HepG2 (cell line): ENCODE results near the gene ULK4. TPM values are rescaled to one million over a fixed set of nuclear protein-coding genes. Genes with fewer than 3 reads are reported as not detected.

Experiments
- ATAC-seq: fragments of 200-7000 bp; cut with Tn5 transposase; 3 replicates; pipeline ENCODE4 v1.9.1; 2020; ENCODE audit warnings: mild to moderate bottlenecking, moderate library complexity
- BruUV-seq: library from RNA; stranded (reverse); fragments of 400-500 nt; replicated peaks from 2 replicates; lab custom pipeline; 2021; lab: Mats Ljungman, UMichigan
- CTCF ChIA-PET: fragments of 300-600 bp; formaldehyde crosslinking; extraction: SDS; loops from one replicate; lab custom pipeline; 2021; ENCODE audit warnings: low total read pairs, inconsistent platforms, low intra/inter-chr PET ratio; lab: Yijun Ruan, JAX
- POLR2A ChIA-PET: fragments of 350-600 bp; sonication (Branson Sonifier 250); formaldehyde crosslinking; loops from one replicate; lab custom pipeline; 2020; ENCODE audit warnings: antibody characterized with exemption, inconsistent platforms; lab: Yijun Ruan, JAX
- DNase-seq: peaks from one replicate; pipeline ENCODE4 v3.0.0-alpha.2; 2015; ENCODE audit warnings: low spot score
- FAIRE-seq: peaks from 3 replicates; lab custom pipeline; 2011; peaks lifted over from hg19 to GRCh38; lab: Jason Lieb, UNC
- H2AFZ ChIP-seq: one replicate; pipeline ENCODE4 v1.6.1; 2011; ENCODE audit warnings: low read length, inconsistent platforms
- H3K27ac ChIP-seq: fragments of 300-600 bp; 3 replicates; pipeline ENCODE4 v1.8.0; 2011; ENCODE audit warnings: mixed run types, mild to moderate bottlenecking, mixed read lengths, low read length, inconsistent platforms; ENCODE audit not compliant: insufficient read depth; ENCODE audit errors: extremely low read length
- H3K27me3 ChIP-seq, 2 experiments: fragments of 200-600 bp in 1 of 2; 2 replicates in 1 of 2; 3 replicates in 1 of 2; pipeline versions ENCODE4 v1.6.0 to v1.8.0; 2011; ENCODE audit warnings: low read length in 2 of 2, mild to moderate bottlenecking in 2 of 2, moderate library complexity in 2 of 2, inconsistent platforms in 1 of 2; ENCODE audit not compliant: insufficient read depth in 2 of 2, control insufficient read depth in 1 of 2
- H3K36me3 ChIP-seq, 2 experiments: fragments of 200-600 bp in 1 of 2; replicated peaks in 1 of 2; 2 replicates in 1 of 2; 3 replicates in 1 of 2; pipeline versions ENCODE4 v1.5.1 to v1.8.0; 2011; ENCODE audit warnings: low read length in 2 of 2, inconsistent platforms in 1 of 2; ENCODE audit not compliant: insufficient read depth in 2 of 2, control insufficient read depth in 1 of 2
- H3K4me1 ChIP-seq: 2 replicates; pipeline ENCODE4 v1.5.1; 2012; ENCODE audit warnings: low read length, inconsistent platforms; ENCODE audit not compliant: insufficient read depth
- H3K4me2 ChIP-seq: 2 replicates; pipeline ENCODE4 v1.6.0; 2011; ENCODE audit warnings: low read depth, low read length, inconsistent platforms
- H3K4me3 ChIP-seq, 3 experiments: fragments of 200-600 bp in 1 of 3; sonication (generic), shearing (Covaris generic) in 1 of 3; replicated peaks in 1 of 3; 2 replicates each; pipeline ENCODE4 v1.5.1; 2011 to 2016; ENCODE audit warnings: low read length in 3 of 3, inconsistent platforms in 2 of 3, low read depth in 2 of 3, mild to moderate bottlenecking in 2 of 3, control low read depth in 1 of 3, mixed read lengths in 1 of 3; ENCODE audit not compliant: insufficient read depth in 1 of 3
- H3K79me2 ChIP-seq: one replicate; pipeline ENCODE4 v1.6.1; 2011; ENCODE audit warnings: low read length, inconsistent platforms; ENCODE audit not compliant: insufficient read depth
- H3K9ac ChIP-seq: 2 replicates; pipeline ENCODE4 v1.6.0; 2011; ENCODE audit warnings: mild to moderate bottlenecking, low read depth, low read length, inconsistent platforms; ENCODE audit not compliant: insufficient read depth
- H3K9me3 ChIP-seq: 2 replicates; pipeline ENCODE4 v1.5.1; 2012; ENCODE audit warnings: mild to moderate bottlenecking, low read length
- H4K20me1 ChIP-seq: 2 replicates; pipeline ENCODE4 v1.6.0; 2011; ENCODE audit warnings: inconsistent platforms, mild to moderate bottlenecking, low read length, moderate library complexity; ENCODE audit not compliant: insufficient read depth
- GATAD2A ChIP-seq: IDR thresholded peaks from 2 replicates; pipeline ENCODE4 v1.6.1; 2016
- HNF4A ChIP-seq: sonication (generic); formaldehyde crosslinking; IDR thresholded peaks from 2 replicates; pipeline ENCODE4 v1.4.0; 2020; ENCODE audit warnings: missing genetic modification reagents
- HNF4G ChIP-seq, 2 experiments: sonication (generic) in 1 of 2; formaldehyde crosslinking in 1 of 2; IDR thresholded peaks; 2 replicates each; pipeline versions ENCODE4 v1.4.0 to v1.6.1; 2011 to 2020; ENCODE audit warnings: borderline replicate concordance in 2 of 2, low read depth in 2 of 2, mild to moderate bottlenecking in 2 of 2, low read length in 1 of 2, missing genetic modification reagents in 1 of 2, moderate library complexity in 1 of 2
- PLRG1 ChIP-seq: fragments of 450-650 bp; conservative IDR thresholded peaks from 2 replicates; pipeline ENCODE4 v1.6.1; 2016
- PRMT3 ChIP-seq: sonication (generic); formaldehyde crosslinking; IDR thresholded peaks from 2 replicates; pipeline ENCODE4 v1.8.1; 2022; ENCODE audit warnings: low read depth, mild to moderate bottlenecking, moderate library complexity, missing genetic modification reagents, borderline replicate concordance
- TBX3 ChIP-seq: fragments of 450-650 bp; IDR thresholded peaks from 2 replicates; pipeline ENCODE4 v1.6.1; 2017; ENCODE audit warnings: antibody characterized with exemption, mild to moderate bottlenecking, inconsistent platforms, borderline replicate concordance
- TCF7 ChIP-seq: sonication (generic); IDR thresholded peaks from 2 replicates; pipeline ENCODE4 v1.6.1; 2016; ENCODE audit warnings: antibody characterized with exemption, low read depth
- ZBTB26 ChIP-seq: IDR thresholded peaks from 2 replicates; pipeline ENCODE4 v1.6.1; 2016; ENCODE audit warnings: missing compliant biosample characterization, missing genetic modification reagents, borderline replicate concordance
- WGBS: methylation state at CpG from one replicate; pipeline ENCODE4 v1.1.6; 2017; ENCODE audit warnings: low lambda C conversion rate; 5-methylcytosine and 5-hydroxymethylcytosine counted together
- in situ Hi-C: cut with HindIII; loops from 2 replicates; pipeline ENCODE4 v1.10.0; 2017; ENCODE audit warnings: low pct_unique_long_range_greater_than_20kb; ENCODE audit not compliant: extremely low pct_ligation_motif_present
- intact Hi-C: fragments of 100-400 bp; cut with micrococcal nuclease; formaldehyde crosslinking; loops from one replicate; pipeline ENCODE4 v1.10.0; 2022; ENCODE audit not compliant: unreplicated experiment
- polyA plus RNA-seq, 8 experiments: library from polyadenylated mRNA; depleted of rRNA in 3 of 8; stranded (reverse) in 7 of 8; unstranded in 1 of 8; fragments of >200 nt; fragmentation: Illumina TruSeq in 4 of 8; extraction: Trizol in 4 of 8; gene quantifications; 2 replicates each; pipeline versions ENCODE4 v1.2.1 to v1.2.3, GENCODE V29; 2011 to 2016; ENCODE audit warnings: low read depth in 4 of 8, missing spikeins in 1 of 8, mixed read lengths in 1 of 8; ENCODE audit not compliant: insufficient read depth in 1 of 8
- total RNA-seq, 5 experiments: library from RNA; depleted of rRNA; stranded (reverse); fragments of >200 nt; fragmentation: Illumina TruSeq; extraction: Trizol; gene quantifications; 2 replicates each; pipeline ENCODE4 v1.2.3, GENCODE V29; 2016; ENCODE audit warnings: low read depth in 1 of 5

The ULK4 gene
- total and polyA plus RNA-seq, 2 of the 13 experiments (the other 11 are each of a cell fraction or from before 2014, with no cell fraction given), result 6.7 to 11.8 TPM

- Histone ChIP-seq H3K27ac (no peak overlapping the region), H3K4me1 (peaks cover 10% of the 10 kb centered on the region), H3K9me3 (0 out of 2 replicates have a peak, but pooled peaks cover 4% of the 10 kb centered on the region), H2AFZ (no peak overlapping the region), H4K20me1 (no peaks in the 10 kb centered on the region), H3K36me3 (no peaks in the 10 kb centered on the region), H3K4me3 (no peak overlapping the region), H3K79me2 (no peaks in the 10 kb centered on the region), H3K9ac (no peak overlapping the region), H3K27me3 (no peaks in the 10 kb centered on the region), H3K4me2 (no peak overlapping the region; the same call in 1 of the 2 replicates)
- peak; percentile 65 for FAIRE-seq
- ChIA-PET POLR2A (no interaction called here), CTCF (no interaction called here)
- no TSS peak for BruUV-seq
- WGBS, result 4% methylated on average over 1 of the region's 1 CpG
- peak; percentile 9 for DNase-seq
- intact Hi-C loops (no loop called here), in situ Hi-C loops (no loop called here)
- ATAC-seq, result no peak
- TF ChIP-seq TCF7 (peak; percentile 24; the same call in 1 of the 2 replicates), ZBTB26 (CRISPR knock-in tag) (peak; percentile 94), GATAD2A (CRISPR knock-in tag) (0 out of 2 replicates have a peak, but pooled peaks have one; percentile 18), HNF4A (peak; percentile 70), PRMT3 (CRISPR knock-in tag) (no peak), HNF4G (IDR thresholded peaks at IDR 0.05; ENCODE audit: borderline replicate concordance, low read depth, low read length) (peak; percentile 45; the same call in 1 of the 2 replicates), HNF4G (CRISPR knock-in tag; IDR thresholded peaks at IDR 0.05; ENCODE audit: borderline replicate concordance, low read depth) (no peak), TBX3 (no peak), PLRG1 (no peak)
Measured at GRCh38 chr3:41660510-41660909, 301.4 kb downstream of the ULK4 start.
